SK-MEL-5 (cell line): ENCODE measurements around the gene RAC2. TPM values are rescaled to one million over a fixed set of nuclear protein-coding genes. Genes with fewer than 3 reads are reported as not detected.
"Not testable (repeated sequence)": the region's sequence is repeated elsewhere in the genome, so short reads cannot be mapped to it uniquely, and the experiment has no call there.

Experiments
- DNase-seq: peaks from one replicate; pipeline ENCODE4 v3.0.0-alpha.2; 2016; ENCODE audit warnings: low read depth, low spot score
- in situ Hi-C: cut with HindIII; loops from 2 replicates; pipeline ENCODE4 v1.10.0; 2016; ENCODE audit warnings: low sequenced_read_pairs, high pct_unique_total_duplicates, low pct_unique_long_range_greater_than_20kb
- total RNA-seq: library from RNA; depleted of rRNA; stranded (reverse); fragments of >200 nt; shearing (Covaris generic); gene quantifications from 2 replicates; pipeline ENCODE4 v1.2.3, GENCODE V29; 2014

The RAC2 gene
- total RNA-seq, 1 experiment from 2014 or later: not detected

GRCh38 chr22:37242395-37242918 lies 1.6 kb downstream of the RAC2 start:
- no peak for DNase-seq
- in situ Hi-C loops: no loop called here

- in situ Hi-C loops: no loop called here
- DNase-seq: no peak
Observed at GRCh38 chr22:37241351-37242142, 2.5 kb downstream of the RAC2 start.

- in situ Hi-C loops: no loop called here
Observed at GRCh38 chr22:37240941-37241320, 3.1 kb downstream of the RAC2 start.

GRCh38 chr22:37240240-37240940 lies 3.7 kb downstream of the RAC2 start:
- in situ Hi-C loops: no loop called here

More at GRCh38 chr22:37240941-37241320, 3.1 kb downstream of the RAC2 start:
- no peak for DNase-seq

GRCh38 chr22:37239336-37240239 lies 4.5 kb downstream of the RAC2 start:
- in situ Hi-C loops: no loop called here
- no peak for DNase-seq

More at GRCh38 chr22:37240240-37240940, 3.7 kb downstream of the RAC2 start:
- DNase-seq: no peak

- in situ Hi-C loops: no loop called here
- no peak for DNase-seq
Observed at GRCh38 chr22:37237371-37238268, 6.4 kb downstream of the RAC2 start.

GRCh38 chr22:37235897-37236607 lies 8.0 kb downstream of the RAC2 start:
- in situ Hi-C loops: no loop called here
- DNase-seq: no peak

GRCh38 chr22:37234736-37235711 lies 9.0 kb downstream of the RAC2 start:
- in situ Hi-C loops: no loop called here

GRCh38 chr22:37233751-37234631 lies 10.1 kb downstream of the RAC2 start:
- DNase-seq: no peak
- in situ Hi-C loops: no loop called here

More at GRCh38 chr22:37234736-37235711, 9.0 kb downstream of the RAC2 start:
- no peak for DNase-seq

GRCh38 chr22:37233371-37233750 lies 10.7 kb downstream of the RAC2 start:
- DNase-seq, in situ Hi-C loops: not testable (repeated sequence)

- DNase-seq: no peak
- in situ Hi-C loops: no loop called here
Observed at GRCh38 chr22:37232140-37232998, 11.7 kb downstream of the RAC2 start.

- DNase-seq: no peak
- in situ Hi-C loops: no loop called here
Observed at GRCh38 chr22:37231406-37232139, 12.5 kb downstream of the RAC2 start.
